ENCODE data around the gene USP26.
A peak's percentile ranks its signal among the peaks of the same experiment; 100 is the strongest.
"Not testable (repeated sequence)": the region's sequence is repeated elsewhere in the genome, so short reads cannot be mapped to it uniquely, and the experiment has no call there.

Gene USP26

GRCh38 chrX:133033010-133033409 lies 63.9 kb downstream of the USP26 start:
- no peak for DNase-seq

GRCh38 chrX:133018229-133018628 lies 78.7 kb downstream of the USP26 start:
- no peak for DNase-seq

GRCh38 chrX:133007458-133007857 lies 89.5 kb downstream of the USP26 start:
- DNase-seq, result no peak

GRCh38 chrX:133005616-133006015 lies 91.3 kb downstream of the USP26 start:
- no peak for DNase-seq

GRCh38 chrX:133005042-133005441 lies 91.9 kb downstream of the USP26 start:
- peak; percentile 2 for DNase-seq

- DNase-seq, result no peak
Measured at GRCh38 chrX:132999209-132999608, 97.7 kb downstream of the USP26 start.

- no peak for DNase-seq
Measured at GRCh38 chrX:132990835-132991234, 106.1 kb downstream of the USP26 start.

- no peak for DNase-seq
Measured at GRCh38 chrX:132986556-132986955, 110.4 kb downstream of the USP26 start.

- DNase-seq, result no peak
Measured at GRCh38 chrX:132984058-132984650, 112.8 kb downstream of the USP26 start.

GRCh38 chrX:132983496-132983895 lies 113.4 kb downstream of the USP26 start:
- no peak for DNase-seq

- DNase-seq, result not testable (repeated sequence)
Measured at GRCh38 chrX:132980035-132980434, 116.9 kb downstream of the USP26 start.
